KMS-11 (cell line): ENCODE measurements around the gene CX3CL1.

Experiments
- H2AFZ ChIP-seq: fragments of 200-600 bp; sonication (generic); 2 replicates; pipeline ENCODE4 v1.6.1; 2016; ENCODE audit warnings: antibody characterized with exemption, mixed run types, low read depth
- H3K27ac ChIP-seq: fragments of 200-600 bp; sonication (generic); 2 replicates; pipeline ENCODE4 v1.6.1; 2016; ENCODE audit warnings: mild to moderate bottlenecking, mixed run types
- H3K27me3 ChIP-seq: fragments of 200-600 bp; sonication (generic); 2 replicates; pipeline ENCODE4 v1.6.1; 2017; ENCODE audit warnings: mild to moderate bottlenecking, low read depth, mixed run types, moderate library complexity; ENCODE audit not compliant: insufficient read depth
- H3K36me3 ChIP-seq: fragments of 200-600 bp; sonication (generic); 2 replicates; pipeline ENCODE4 v1.6.1; 2017; ENCODE audit warnings: mild to moderate bottlenecking, mixed run types; ENCODE audit not compliant: insufficient read depth
- H3K4me1 ChIP-seq: fragments of 200-600 bp; sonication (generic); 2 replicates; pipeline ENCODE4 v1.6.1; 2016; ENCODE audit warnings: mild to moderate bottlenecking, low read depth, mixed run types; ENCODE audit not compliant: poor library complexity, severe bottlenecking
- H3K4me2 ChIP-seq: fragments of 200-600 bp; sonication (generic); 2 replicates; pipeline ENCODE4 v1.7.0; 2016; ENCODE audit warnings: mild to moderate bottlenecking, mixed run types
- H3K4me3 ChIP-seq: fragments of 200-600 bp; sonication (generic); IDR thresholded peaks from 2 replicates; pipeline ENCODE4 v1.6.1; 2017; ENCODE audit warnings: low read depth, low read length, mixed read lengths; ENCODE audit not compliant: insufficient read depth
- H3K79me2 ChIP-seq: fragments of 200-600 bp; sonication (generic); 2 replicates; pipeline ENCODE4 v1.6.1; 2016; ENCODE audit warnings: low read depth, mixed run types; ENCODE audit not compliant: insufficient read depth
- H3K9ac ChIP-seq: fragments of 200-600 bp; sonication (generic); 2 replicates; pipeline ENCODE4 v1.6.1; 2016; ENCODE audit warnings: mild to moderate bottlenecking, mixed run types
- H4K20me1 ChIP-seq: fragments of 200-600 bp; sonication (generic); 2 replicates; pipeline ENCODE4 v1.6.1; 2016; ENCODE audit warnings: mild to moderate bottlenecking, mixed run types; ENCODE audit not compliant: insufficient read depth
- TF ChIP-seq, protein P1 (sequence below): fragments of 200-600 bp; sonication (generic); conservative IDR thresholded peaks from 2 replicates; pipeline ENCODE4 v1.6.1; 2017; ENCODE audit warnings: low read depth, mild to moderate bottlenecking, antibody characterized with exemption, low read length, moderate library complexity, mixed read lengths

Gene CX3CL1

DNA sequence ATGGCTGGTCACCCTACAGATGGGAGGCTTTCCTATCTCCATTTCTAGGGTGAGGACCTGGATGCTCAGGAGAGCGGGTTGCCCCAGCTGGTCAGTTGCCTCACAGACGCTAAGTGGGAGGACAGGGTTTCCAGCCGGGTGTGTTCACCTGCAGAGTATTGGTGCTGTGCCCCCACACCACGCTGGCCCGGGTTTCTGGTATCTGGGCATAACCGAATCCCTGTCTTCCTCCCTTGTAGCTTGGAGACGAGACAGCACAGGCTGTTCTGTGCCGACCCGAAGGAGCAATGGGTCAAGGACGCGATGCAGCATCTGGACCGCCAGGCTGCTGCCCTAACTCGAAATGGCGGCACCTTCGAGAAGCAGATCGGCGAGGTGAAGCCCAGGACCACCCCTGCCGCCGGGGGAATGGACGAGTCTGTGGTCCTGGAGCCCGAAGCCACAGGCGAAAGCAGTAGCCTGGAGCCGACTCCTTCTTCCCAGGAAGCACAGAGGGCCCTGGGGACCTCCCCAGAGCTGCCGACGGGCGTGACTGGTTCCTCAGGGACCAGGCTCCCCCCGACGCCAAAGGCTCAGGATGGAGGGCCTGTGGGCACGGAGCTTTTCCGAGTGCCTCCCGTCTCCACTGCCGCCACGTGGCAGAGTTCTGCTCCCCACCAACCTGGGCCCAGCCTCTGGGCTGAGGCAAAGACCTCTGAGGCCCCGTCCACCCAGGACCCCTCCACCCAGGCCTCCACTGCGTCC lies 9.7 kb downstream of the CX3CL1 start:
- Histone ChIP-seq H3K4me3 (no peak overlapping the region), H3K4me1 (no peaks in the 10 kb centered on the region), H4K20me1 (no peaks in the 10 kb centered on the region), H3K27me3 (no peaks in the 10 kb centered on the region), H3K27ac (no peak overlapping the region), H3K4me2 (no peak overlapping the region), H2AFZ (no peak overlapping the region), H3K9ac (no peak overlapping the region), H3K36me3 (no peaks in the 10 kb centered on the region), H3K79me2 (no peaks in the 10 kb centered on the region)
- TF ChIP-seq, protein P1, sequence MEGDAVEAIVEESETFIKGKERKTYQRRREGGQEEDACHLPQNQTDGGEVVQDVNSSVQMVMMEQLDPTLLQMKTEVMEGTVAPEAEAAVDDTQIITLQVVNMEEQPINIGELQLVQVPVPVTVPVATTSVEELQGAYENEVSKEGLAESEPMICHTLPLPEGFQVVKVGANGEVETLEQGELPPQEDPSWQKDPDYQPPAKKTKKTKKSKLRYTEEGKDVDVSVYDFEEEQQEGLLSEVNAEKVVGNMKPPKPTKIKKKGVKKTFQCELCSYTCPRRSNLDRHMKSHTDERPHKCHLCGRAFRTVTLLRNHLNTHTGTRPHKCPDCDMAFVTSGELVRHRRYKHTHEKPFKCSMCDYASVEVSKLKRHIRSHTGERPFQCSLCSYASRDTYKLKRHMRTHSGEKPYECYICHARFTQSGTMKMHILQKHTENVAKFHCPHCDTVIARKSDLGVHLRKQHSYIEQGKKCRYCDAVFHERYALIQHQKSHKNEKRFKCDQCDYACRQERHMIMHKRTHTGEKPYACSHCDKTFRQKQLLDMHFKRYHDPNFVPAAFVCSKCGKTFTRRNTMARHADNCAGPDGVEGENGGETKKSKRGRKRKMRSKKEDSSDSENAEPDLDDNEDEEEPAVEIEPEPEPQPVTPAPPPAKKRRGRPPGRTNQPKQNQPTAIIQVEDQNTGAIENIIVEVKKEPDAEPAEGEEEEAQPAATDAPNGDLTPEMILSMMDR, result no peak

DNA sequence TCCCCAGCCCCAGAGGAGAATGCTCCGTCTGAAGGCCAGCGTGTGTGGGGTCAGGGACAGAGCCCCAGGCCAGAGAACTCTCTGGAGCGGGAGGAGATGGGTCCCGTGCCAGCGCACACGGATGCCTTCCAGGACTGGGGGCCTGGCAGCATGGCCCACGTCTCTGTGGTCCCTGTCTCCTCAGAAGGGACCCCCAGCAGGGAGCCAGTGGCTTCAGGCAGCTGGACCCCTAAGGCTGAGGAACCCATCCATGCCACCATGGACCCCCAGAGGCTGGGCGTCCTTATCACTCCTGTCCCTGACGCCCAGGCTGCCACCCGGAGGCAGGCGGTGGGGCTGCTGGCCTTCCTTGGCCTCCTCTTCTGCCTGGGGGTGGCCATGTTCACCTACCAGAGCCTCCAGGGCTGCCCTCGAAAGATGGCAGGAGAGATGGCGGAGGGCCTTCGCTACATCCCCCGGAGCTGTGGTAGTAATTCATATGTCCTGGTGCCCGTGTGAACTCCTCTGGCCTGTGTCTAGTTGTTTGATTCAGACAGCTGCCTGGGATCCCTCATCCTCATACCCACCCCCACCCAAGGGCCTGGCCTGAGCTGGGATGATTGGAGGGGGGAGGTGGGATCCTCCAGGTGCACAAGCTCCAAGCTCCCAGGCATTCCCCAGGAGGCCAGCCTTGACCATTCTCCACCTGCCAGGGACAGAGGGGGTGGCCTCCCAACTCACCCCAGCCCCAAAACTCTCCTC lies 10.4 kb downstream of the CX3CL1 start:
- no peaks in the 10 kb centered on the region for H3K36me3 ChIP-seq
- no peak overlapping the region for H3K4me2 ChIP-seq
- H3K4me1 ChIP-seq, result no peaks in the 10 kb centered on the region
- TF ChIP-seq, protein P1, result no peak
- no peaks in the 10 kb centered on the region for H3K27me3 ChIP-seq
- H2AFZ ChIP-seq, result no peak overlapping the region
- no peaks in the 10 kb centered on the region for H3K79me2 ChIP-seq
- no peak overlapping the region for H3K9ac ChIP-seq
- no peak overlapping the region for H3K27ac ChIP-seq
- H4K20me1 ChIP-seq, result no peaks in the 10 kb centered on the region
- no peak overlapping the region for H3K4me3 ChIP-seq

DNA sequence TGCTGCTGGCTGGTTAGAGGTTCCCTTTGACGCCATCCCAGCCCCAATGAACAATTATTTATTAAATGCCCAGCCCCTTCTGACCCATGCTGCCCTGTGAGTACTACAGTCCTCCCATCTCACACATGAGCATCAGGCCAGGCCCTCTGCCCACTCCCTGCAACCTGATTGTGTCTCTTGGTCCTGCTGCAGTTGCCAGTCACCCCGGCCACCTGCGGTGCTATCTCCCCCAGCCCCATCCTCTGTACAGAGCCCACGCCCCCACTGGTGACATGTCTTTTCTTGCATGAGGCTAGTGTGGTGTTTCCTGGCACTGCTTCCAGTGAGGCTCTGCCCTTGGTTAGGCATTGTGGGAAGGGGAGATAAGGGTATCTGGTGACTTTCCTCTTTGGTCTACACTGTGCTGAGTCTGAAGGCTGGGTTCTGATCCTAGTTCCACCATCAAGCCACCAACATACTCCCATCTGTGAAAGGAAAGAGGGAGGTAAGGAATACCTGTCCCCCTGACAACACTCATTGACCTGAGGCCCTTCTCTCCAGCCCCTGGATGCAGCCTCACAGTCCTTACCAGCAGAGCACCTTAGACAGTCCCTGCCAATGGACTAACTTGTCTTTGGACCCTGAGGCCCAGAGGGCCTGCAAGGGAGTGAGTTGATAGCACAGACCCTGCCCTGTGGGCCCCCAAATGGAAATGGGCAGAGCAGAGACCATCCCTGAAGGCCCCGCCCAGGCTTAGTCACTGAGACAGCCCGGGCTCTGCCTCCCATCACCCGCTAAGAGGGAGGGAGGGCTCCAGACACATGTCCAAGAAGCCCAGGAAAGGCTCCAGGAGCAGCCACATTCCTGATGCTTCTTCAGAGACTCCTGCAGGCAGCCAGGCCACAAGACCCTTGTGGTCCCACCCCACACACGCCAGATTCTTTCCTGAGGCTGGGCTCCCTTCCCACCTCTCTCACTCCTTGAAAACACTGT lies 11.3 kb downstream of the CX3CL1 start:
- TF ChIP-seq, protein P1, result no peak
- no peaks in the 10 kb centered on the region for H3K27me3 ChIP-seq
- H3K27ac ChIP-seq, result no peak overlapping the region
- H2AFZ ChIP-seq, result no peak overlapping the region
- no peaks in the 10 kb centered on the region for H3K4me1 ChIP-seq
- no peaks in the 10 kb centered on the region for H4K20me1 ChIP-seq
- no peaks in the 10 kb centered on the region for H3K79me2 ChIP-seq
- no peak overlapping the region for H3K4me3 ChIP-seq
- H3K36me3 ChIP-seq, result no peaks in the 10 kb centered on the region
- H3K4me2 ChIP-seq, result no peak overlapping the region
- H3K9ac ChIP-seq, result no peak overlapping the region

DNA sequence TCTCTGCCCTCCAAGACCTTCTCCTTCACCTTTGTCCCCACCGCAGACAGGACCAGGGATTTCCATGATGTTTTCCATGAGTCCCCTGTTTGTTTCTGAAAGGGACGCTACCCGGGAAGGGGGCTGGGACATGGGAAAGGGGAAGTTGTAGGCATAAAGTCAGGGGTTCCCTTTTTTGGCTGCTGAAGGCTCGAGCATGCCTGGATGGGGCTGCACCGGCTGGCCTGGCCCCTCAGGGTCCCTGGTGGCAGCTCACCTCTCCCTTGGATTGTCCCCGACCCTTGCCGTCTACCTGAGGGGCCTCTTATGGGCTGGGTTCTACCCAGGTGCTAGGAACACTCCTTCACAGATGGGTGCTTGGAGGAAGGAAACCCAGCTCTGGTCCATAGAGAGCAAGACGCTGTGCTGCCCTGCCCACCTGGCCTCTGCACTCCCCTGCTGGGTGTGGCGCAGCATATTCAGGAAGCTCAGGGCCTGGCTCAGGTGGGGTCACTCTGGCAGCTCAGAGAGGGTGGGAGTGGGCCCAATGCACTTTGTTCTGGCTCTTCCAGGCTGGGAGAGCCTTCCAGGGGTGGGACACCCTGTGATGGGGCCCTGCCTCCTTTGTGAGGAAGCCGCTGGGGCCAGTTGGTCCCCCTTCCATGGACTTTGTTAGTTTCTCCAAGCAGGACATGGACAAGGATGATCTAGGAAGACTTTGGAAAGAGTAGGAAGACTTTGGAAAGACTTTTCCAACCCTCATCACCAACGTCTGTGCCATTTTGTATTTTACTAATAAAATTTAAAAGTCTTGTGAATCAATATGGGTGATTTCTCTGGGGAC lies 12.2 kb downstream of the CX3CL1 start:
- Histone ChIP-seq H3K4me2 (no peak overlapping the region), H3K4me3 (no peak overlapping the region), H4K20me1 (no peaks in the 10 kb centered on the region), H3K27ac (no peak overlapping the region), H2AFZ (no peak overlapping the region), H3K36me3 (no peaks in the 10 kb centered on the region), H3K27me3 (no peaks in the 10 kb centered on the region), H3K4me1 (no peaks in the 10 kb centered on the region), H3K9ac (no peak overlapping the region), H3K79me2 (no peaks in the 10 kb centered on the region)
- TF ChIP-seq, protein P1, result no peak
